Adrenal gland (tissue), 12 donors: ENCODE data around the gene POLD3. TPM values are rescaled to one million over a fixed set of nuclear protein-coding genes. Genes with fewer than 3 reads are reported as not detected.

ENCODE experiments used
- DNase-seq, 7 donors: peaks; one replicate each; pipeline ENCODE4 v3.0.0-alpha.2; 2019 to 2020
- H3K27ac ChIP-seq, 5 donors: fragments of 200-600 bp; sonication (generic) in 4 of 5; 1 replicate in 3 of 5; 2 replicates in 2 of 5; pipeline versions ENCODE4 v1.5.1 to v1.8.0; 2016 to 2020; ENCODE audit warnings: mild to moderate bottlenecking in 1 of 5
- H3K27me3 ChIP-seq: fragments of 200-600 bp; 2 replicates; pipeline ENCODE4 v1.8.0; 2021
- H3K36me3 ChIP-seq, 2 donors: fragments of 200-600 bp; replicated peaks in 1 of 2; 1 replicate in 1 of 2; 2 replicates in 1 of 2; pipeline versions ENCODE4 v1.5.1 to v1.8.0; 2018 to 2022
- H3K4me1 ChIP-seq, 2 donors: fragments of 200-600 bp; replicated peaks in 1 of 2; 1 replicate in 1 of 2; 2 replicates in 1 of 2; pipeline versions ENCODE4 v1.5.1 to v1.8.0; 2018 to 2021
- H3K4me3 ChIP-seq, 4 donors: fragments of 200-600 bp; sonication (generic) in 3 of 4; one replicate each; pipeline ENCODE4 v1.5.1; 2016 to 2018
- H3K9me3 ChIP-seq, 3 donors: fragments of 200-600 bp; sonication (generic) in 1 of 3; replicated peaks in 1 of 3; 1 replicate in 2 of 3; 2 replicates in 1 of 3; pipeline versions ENCODE4 v1.5.1 to v1.8.0; 2016 to 2021
- POLR2A ChIP-seq, 2 donors: fragments of 450-650 bp; IDR thresholded peaks; one replicate each; pipeline ENCODE4 v1.6.1; 2017; ENCODE audit warnings: antibody characterized with exemption in 2 of 2, mild to moderate bottlenecking in 2 of 2, moderate library complexity in 1 of 2
- WGBS, 4 donors: extraction: QIAGEN DNeasy Blood & Tissue Kit in 2 of 4; methylation state at CpG; one replicate each; pipeline versions ENCODE4 v1.1.5 to v1.1.7; 2013 to 2017; 5-methylcytosine and 5-hydroxymethylcytosine counted together
- intact Hi-C, 2 donors: fragments of 100-400 bp; cut with DNase I; formaldehyde crosslinking; loops; one replicate each; pipeline versions ENCODE4 v1.14.1 to v1.15.0; 2022 to 2023
- polyA plus RNA-seq, 3 donors: library from polyadenylated mRNA; stranded (reverse); fragments of 200-250 nt in 2 of 3; fragments of 350-450 nt in 1 of 3; fragmentation: Illumina TruSeq in 1 of 3; extraction: RNeasy Lipid Tissue Mini Kit (QIAGEN cat#74804) in 1 of 3; gene quantifications; one replicate each; pipeline ENCODE4 v1.2.3, GENCODE V29; 2013 to 2014
- total RNA-seq, 9 donors: library from RNA; depleted of rRNA in 4 of 9; stranded (reverse); fragments of >200 nt in 4 of 9; fragments of 120-200 nt in 1 of 9; fragmentation: NEBNext Ultra II Directional in 1 of 9; extraction: Animal tissue kit (Norgen Biotek cat#: 25700) in 1 of 9; gene quantifications; one replicate each; pipeline versions ENCODE4 v1.1.0 to v1.2.4, GENCODE V29; 2013 to 2023
- TF ChIP-seq, protein P1 (sequence below), 6 experiments: fragments of 450-650 bp in 4 of 6; fragments of 200-600 bp in 2 of 6; sonication (generic) in 1 of 6; IDR thresholded peaks; 1 replicate in 5 of 6; 2 replicates in 1 of 6; pipeline versions ENCODE4 v1.5.1 to v1.8.0; 2016 to 2021; ENCODE audit warnings: antibody characterized with exemption in 6 of 6, mild to moderate bottlenecking in 2 of 6, moderate library complexity in 1 of 6
- donor health status: healthy with polysubstance abuse.
- donor health status: Bipolar disorder and iron deficiency.
- donor health status: DM: yes; HTN: yes; CAD: no.
- donor health status: DM: no; HTN: no; CAD: no.
- donor health status: DM: no; HTN: no; CAD: no.
- donor health status: DM: yes; HTN: yes; CAD: no.

Gene POLD3
- total and polyA plus RNA-seq, 12 donors = 3.5 to 14.5 (median 9.7) TPM

DNA sequence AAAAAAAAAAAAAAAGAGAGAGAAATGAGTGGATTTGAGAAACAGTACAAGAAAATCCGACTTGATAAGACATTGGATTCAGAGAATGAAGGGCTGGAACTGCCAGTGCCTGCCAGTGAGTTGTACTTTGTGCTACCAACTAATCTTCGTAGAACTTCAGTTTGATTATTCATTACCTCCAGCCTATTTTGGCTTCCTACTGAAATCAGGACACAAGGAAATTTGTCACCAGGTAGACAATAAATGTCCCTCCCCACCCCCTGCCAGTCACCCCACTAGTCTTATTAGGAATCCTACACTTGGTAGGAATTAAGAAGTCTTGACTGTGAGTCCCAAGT is 21.4 kb upstream of the POLD3 start:
- TF ChIP-seq, protein P1, sequence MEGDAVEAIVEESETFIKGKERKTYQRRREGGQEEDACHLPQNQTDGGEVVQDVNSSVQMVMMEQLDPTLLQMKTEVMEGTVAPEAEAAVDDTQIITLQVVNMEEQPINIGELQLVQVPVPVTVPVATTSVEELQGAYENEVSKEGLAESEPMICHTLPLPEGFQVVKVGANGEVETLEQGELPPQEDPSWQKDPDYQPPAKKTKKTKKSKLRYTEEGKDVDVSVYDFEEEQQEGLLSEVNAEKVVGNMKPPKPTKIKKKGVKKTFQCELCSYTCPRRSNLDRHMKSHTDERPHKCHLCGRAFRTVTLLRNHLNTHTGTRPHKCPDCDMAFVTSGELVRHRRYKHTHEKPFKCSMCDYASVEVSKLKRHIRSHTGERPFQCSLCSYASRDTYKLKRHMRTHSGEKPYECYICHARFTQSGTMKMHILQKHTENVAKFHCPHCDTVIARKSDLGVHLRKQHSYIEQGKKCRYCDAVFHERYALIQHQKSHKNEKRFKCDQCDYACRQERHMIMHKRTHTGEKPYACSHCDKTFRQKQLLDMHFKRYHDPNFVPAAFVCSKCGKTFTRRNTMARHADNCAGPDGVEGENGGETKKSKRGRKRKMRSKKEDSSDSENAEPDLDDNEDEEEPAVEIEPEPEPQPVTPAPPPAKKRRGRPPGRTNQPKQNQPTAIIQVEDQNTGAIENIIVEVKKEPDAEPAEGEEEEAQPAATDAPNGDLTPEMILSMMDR (IDR thresholded peaks at IDR 0.05) = no peak
- no peak for TF ChIP-seq POLR2A (IDR thresholded peaks at IDR 0.05)
- DNase-seq = no peak
- WGBS, 4 donors = 64 to 82% (median 73%) methylated on average over 2 of the region's 2 CpGs
- no peaks in the 10 kb centered on the region for H3K27me3 ChIP-seq
- H3K4me1 ChIP-seq = no peaks in the 10 kb centered on the region
- H3K4me3 ChIP-seq = no peak overlapping the region
- H3K36me3 ChIP-seq = no peaks in the 10 kb centered on the region
- intact Hi-C loops = loop anchor here in 1 of 2 donors (10.0 kb wide), 1 partner anchor 116 kb away; no protein-coding TSS in a partner anchor
- no peak overlapping the region for H3K27ac ChIP-seq
- H3K9me3 ChIP-seq = no peaks in the 10 kb centered on the region

DNA sequence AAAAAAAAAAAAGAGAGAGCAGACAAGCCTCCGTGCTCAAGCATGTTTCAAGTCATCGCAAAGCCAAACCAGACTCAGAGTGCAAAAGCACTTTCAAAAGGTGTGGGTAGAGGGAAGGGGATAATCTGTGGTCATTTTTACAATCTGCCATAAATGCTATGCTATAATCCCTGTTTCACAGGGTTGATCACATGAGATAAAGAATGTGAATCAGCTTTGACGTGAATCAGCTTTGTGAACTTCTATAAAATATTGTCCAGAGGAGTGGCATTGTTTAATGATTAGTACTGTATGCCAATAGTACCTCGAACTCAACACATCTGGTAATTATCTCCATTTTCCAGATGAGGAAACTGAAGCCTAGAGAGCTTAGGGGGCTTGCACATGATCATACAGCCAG is 20.0 kb upstream of the POLD3 start:
- WGBS, 4 donors = 75 to 87% (median 77%) methylated on average over 4 of the region's 4 CpGs
- no peaks in the 10 kb centered on the region for H3K36me3 ChIP-seq
- DNase-seq = no peak
- H3K27ac ChIP-seq = no peak overlapping the region
- H3K27me3 ChIP-seq = no peaks in the 10 kb centered on the region
- H3K4me1 ChIP-seq = no peaks in the 10 kb centered on the region
- no peak overlapping the region for H3K4me3 ChIP-seq
- no peak for TF ChIP-seq POLR2A (IDR thresholded peaks at IDR 0.05)
- TF ChIP-seq, protein P1 (IDR thresholded peaks at IDR 0.05) = no peak
- intact Hi-C loops = loop anchor here in 1 of 2 donors (10.0 kb wide), 1 partner anchor 118 kb away; no protein-coding TSS in a partner anchor
- no peaks in the 10 kb centered on the region for H3K9me3 ChIP-seq

DNA sequence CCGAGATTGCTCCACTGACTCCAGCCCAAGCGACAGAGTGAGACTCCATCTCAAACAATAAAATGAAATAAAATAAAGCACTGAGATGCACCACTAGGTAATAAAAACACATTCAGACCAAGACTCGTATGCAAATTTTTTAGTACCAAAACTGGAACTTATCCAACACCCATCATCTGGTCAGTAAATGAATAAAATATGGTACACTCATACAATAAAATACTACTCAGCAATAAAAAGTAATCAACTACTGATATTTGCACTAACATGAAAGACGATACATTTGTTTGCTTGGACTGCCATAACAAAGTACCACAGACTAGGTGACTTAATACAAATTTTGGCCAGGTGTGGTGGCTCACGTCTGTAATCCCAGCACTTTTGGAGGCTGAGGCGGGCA is 17.8 kb upstream of the POLD3 start:
- Histone ChIP-seq H3K4me3 (no peak overlapping the region), H3K4me1 (no peaks in the 10 kb centered on the region), H3K9me3 (no peaks in the 10 kb centered on the region), H3K27ac (no peak overlapping the region), H3K27me3 (no peaks in the 10 kb centered on the region), H3K36me3 (no peaks in the 10 kb centered on the region)
- intact Hi-C loops = loop anchor here in 1 of 2 donors (10.0 kb wide), 1 partner anchor 120 kb away; no protein-coding TSS in a partner anchor
- no peak for TF ChIP-seq POLR2A (IDR thresholded peaks at IDR 0.05)
- TF ChIP-seq, protein P1 (IDR thresholded peaks at IDR 0.05) = no peak
- DNase-seq = no peak
- WGBS, 4 donors = 76 to 82% (median 80%) methylated on average over 6 of the region's 6 CpGs

DNA sequence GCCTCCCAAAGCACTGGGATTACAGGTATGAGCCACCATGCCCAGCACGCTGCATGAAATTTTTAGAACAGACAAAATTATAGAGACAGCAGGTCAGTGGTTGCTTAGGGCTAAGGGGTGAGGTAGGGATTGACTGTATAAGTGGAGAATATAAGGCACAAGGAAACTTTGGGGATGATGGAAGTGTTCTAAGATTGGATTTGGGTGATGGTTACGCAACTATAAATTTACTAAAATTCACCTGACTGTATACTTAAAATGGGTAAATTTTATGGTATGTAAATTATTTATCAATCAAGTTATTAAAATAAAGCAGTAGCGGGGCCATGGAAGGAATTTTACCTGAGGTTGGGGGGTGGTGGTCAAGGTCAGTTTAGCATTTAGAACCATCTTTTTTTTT is 16.4 kb upstream of the POLD3 start:
- H3K27ac ChIP-seq = no peak overlapping the region
- intact Hi-C loops = loop anchor here in 1 of 2 donors (10.0 kb wide), 1 partner anchor 121 kb away; no protein-coding TSS in a partner anchor
- H3K9me3 ChIP-seq = no peaks in the 10 kb centered on the region
- no peak overlapping the region for H3K4me3 ChIP-seq
- H3K27me3 ChIP-seq = no peaks in the 10 kb centered on the region
- 93 to 95% (median 94%) methylated on average over 3 of the region's 3 CpGs for WGBS, 4 donors
- no peaks in the 10 kb centered on the region for H3K36me3 ChIP-seq
- TF ChIP-seq POLR2A (IDR thresholded peaks at IDR 0.05) = no peak
- TF ChIP-seq, protein P1 (IDR thresholded peaks at IDR 0.05) = no peak
- no peak for DNase-seq
- H3K4me1 ChIP-seq = no peaks in the 10 kb centered on the region
